Aorta (tissue), 5 donors: Measurements from ENCODE around the gene CGNL1. TPM values are rescaled to one million over a fixed set of nuclear protein-coding genes. Genes with fewer than 3 reads are reported as not detected.
A peak's percentile ranks its signal among the peaks of the same experiment; 100 is the strongest.

Experiments
- ATAC-seq: fragments of 200-7000 bp; cut with Tn5 transposase; one replicate; pipeline ENCODE4 v1.9.1; 2022; ENCODE audit warnings: moderate library complexity; ENCODE audit not compliant: low FRiP score
- DNase-seq, 2 donors: peaks; one replicate each; pipeline ENCODE4 v3.0.0-alpha.2; 2020
- H3K27ac ChIP-seq, 2 donors: one replicate each; pipeline ENCODE4 v1.5.1; 2013; ENCODE audit warnings: low read length in 2 of 2, mild to moderate bottlenecking in 2 of 2, moderate library complexity in 2 of 2, control low read depth in 1 of 2, inconsistent platforms in 1 of 2, low read depth in 1 of 2
- H3K27me3 ChIP-seq, 2 donors: one replicate each; pipeline ENCODE4 v1.6.1; 2013; ENCODE audit warnings: control low read depth in 1 of 2, low read length in 1 of 2, mild to moderate bottlenecking in 1 of 2, moderate library complexity in 1 of 2; ENCODE audit not compliant: insufficient read depth in 2 of 2, control insufficient read depth in 1 of 2
- H3K36me3 ChIP-seq, 2 donors: one replicate each; pipeline ENCODE4 v1.6.1; 2013; ENCODE audit warnings: control low read depth in 1 of 2, low read length in 1 of 2, mild to moderate bottlenecking in 1 of 2; ENCODE audit not compliant: insufficient read depth in 2 of 2, control insufficient read depth in 1 of 2
- H3K4me1 ChIP-seq, 2 donors: one replicate each; pipeline ENCODE4 v1.6.1; 2013; ENCODE audit warnings: low read length in 2 of 2, control low read depth in 1 of 2, mild to moderate bottlenecking in 1 of 2, moderate library complexity in 1 of 2; ENCODE audit not compliant: insufficient read depth in 2 of 2, control insufficient read depth in 1 of 2
- H3K4me3 ChIP-seq, 2 donors: one replicate each; pipeline ENCODE4 v1.5.1; 2013; ENCODE audit warnings: low read length in 2 of 2, control low read depth in 1 of 2, mild to moderate bottlenecking in 1 of 2
- H3K9me3 ChIP-seq: one replicate; pipeline ENCODE4 v1.6.1; 2013; ENCODE audit warnings: mild to moderate bottlenecking, low read length; ENCODE audit not compliant: control insufficient read depth
- WGBS, 2 donors: extraction: QIAGEN DNeasy Blood & Tissue Kit; methylation state at CpG; one replicate each; pipeline ENCODE4 v1.1.7; 2013; 5-methylcytosine and 5-hydroxymethylcytosine counted together
- intact Hi-C, 2 donors: fragments of 100-400 bp; cut with DNase I; formaldehyde crosslinking; loops; one replicate each; pipeline versions ENCODE4 v1.14.2 to v1.15.0; 2022
- polyA plus RNA-seq, 2 donors: library from polyadenylated mRNA; stranded (reverse); fragments of 200-250 nt; gene quantifications; one replicate each; pipeline ENCODE4 v1.2.3, GENCODE V29; 2013
- total RNA-seq, 2 donors: library from RNA; stranded (reverse); fragmentation: NEBNext Ultra II Directional; extraction: Animal tissue kit (Norgen Biotek cat#: 25700); gene quantifications; one replicate each; pipeline ENCODE4 v1.2.1, GENCODE V29; 2021
- donor health status: healthy with polysubstance abuse.
- donor health status: Bipolar disorder and iron deficiency.
- donor health status: DM: no; HTN: no; CAD: no.
- donor health status: DM: no; HTN: no; CAD: no.
- donor health status: DM: yes; HTN: yes; CAD: no.

CGNL1 gene
- total and polyA plus RNA-seq, 4 donors = 4.1 to 46.3 (median 12.4) TPM

- peak overlapping the region; percentile 42 to 53 for H3K4me3 ChIP-seq
- no peak overlapping the region for H3K27ac ChIP-seq
- 32 to 41% methylated on average over 14 to 18 of the region's 18 CpGs for WGBS, 2 donors
- ATAC-seq = no peak
- intact Hi-C loops = no loop called here
- no peak for DNase-seq
- no peaks in the 10 kb centered on the region for H3K27me3 ChIP-seq
- no peaks in the 10 kb centered on the region for H3K36me3 ChIP-seq
- H3K4me1 ChIP-seq = no peaks in the 10 kb centered on the region
- H3K9me3 ChIP-seq = no peaks in the 10 kb centered on the region
These were observed 215.0 kb downstream of the CGNL1 start for GRCh38 chr15:57591237-57591821.

GRCh38 chr15:57591822-57592367, 215.6 kb downstream of the CGNL1 start, which contains the start of gene MYZAP:
Gene MYZAP (plus strand): TSS chr15:57591904. CDS start chr15:57592035, 131 bp downstream.
- Histone ChIP-seq H3K9me3 (no peaks in the 10 kb centered on the region), H3K27ac (no peak within 1 kb of the TSS), H3K36me3 (no peaks in the 10 kb centered on the region), H3K27me3 (no peaks in the 10 kb centered on the region), H3K4me3 (peak within 1 kb of the TSS; percentile 42 to 53), H3K4me1 (no peaks in the 10 kb centered on the region)
- DNase-seq (peak; percentile 59 to 85), ATAC-seq (peak; percentile 73)
- whole genome bisulfite sequencing, 2 donors = 1 to 9% methylated on average over 16 to 58 of the region's 58 CpGs
- intact Hi-C loops = no loop called here

GRCh38 chr15:57592426-57592825, 216.1 kb downstream of the CGNL1 start:
- WGBS, 2 donors = 92% methylated on average over 5 of the region's 5 CpGs
- Histone ChIP-seq H3K27me3 (no peaks in the 10 kb centered on the region), H3K36me3 (no peaks in the 10 kb centered on the region), H3K27ac (no peak overlapping the region), H3K4me3 (no peak overlapping the region), H3K4me1 (no peaks in the 10 kb centered on the region), H3K9me3 (no peaks in the 10 kb centered on the region)
- DNase-seq (no peak), ATAC-seq (no peak)
- intact Hi-C loops = no loop called here

- DNase-seq (no peak), ATAC-seq (no peak)
- 90 to 95% methylated on average over 5 of the region's 5 CpGs for WGBS, 2 donors
- H3K4me1 ChIP-seq = no peaks in the 10 kb centered on the region
- intact Hi-C loops = no loop called here
- no peaks in the 10 kb centered on the region for H3K9me3 ChIP-seq
- no peaks in the 10 kb centered on the region for H3K27me3 ChIP-seq
- H3K4me3 ChIP-seq = no peak overlapping the region
- H3K27ac ChIP-seq = no peak overlapping the region
- no peaks in the 10 kb centered on the region for H3K36me3 ChIP-seq
These were observed 216.6 kb downstream of the CGNL1 start for GRCh38 chr15:57592836-57593420.

- no peaks in the 10 kb centered on the region for H3K36me3 ChIP-seq
- WGBS, 2 donors = 97% methylated on average over 6 of the region's 6 CpGs
- H3K4me3 ChIP-seq = no peak overlapping the region
- H3K9me3 ChIP-seq = no peaks in the 10 kb centered on the region
- DNase-seq (no peak), ATAC-seq (no peak)
- H3K27me3 ChIP-seq = no peaks in the 10 kb centered on the region
- H3K4me1 ChIP-seq = no peaks in the 10 kb centered on the region
- no peak overlapping the region for H3K27ac ChIP-seq
- intact Hi-C loops = no loop called here
These were observed 218.2 kb downstream of the CGNL1 start for GRCh38 chr15:57594479-57594878.

GRCh38 chr15:57595011-57595866, 218.9 kb downstream of the CGNL1 start:
- no peak overlapping the region for H3K27ac ChIP-seq
- H3K9me3 ChIP-seq = no peaks in the 10 kb centered on the region
- intact Hi-C loops = no loop called here
- DNase-seq (no peak), ATAC-seq (no peak)
- H3K4me3 ChIP-seq = no peak overlapping the region
- H3K36me3 ChIP-seq = no peaks in the 10 kb centered on the region
- no peaks in the 10 kb centered on the region for H3K27me3 ChIP-seq
- 71 to 81% methylated on average over 9 of the region's 9 CpGs for WGBS, 2 donors
- H3K4me1 ChIP-seq = no peaks in the 10 kb centered on the region

GRCh38 chr15:57596301-57596855, 220.1 kb downstream of the CGNL1 start:
- no peak for ATAC-seq
- no peak overlapping the region for H3K27ac ChIP-seq
- no peaks in the 10 kb centered on the region for H3K9me3 ChIP-seq
- DNase-seq = no peak
- H3K36me3 ChIP-seq = no peaks in the 10 kb centered on the region
- intact Hi-C loops = no loop called here
- H3K4me1 ChIP-seq = no peaks in the 10 kb centered on the region
- H3K4me3 ChIP-seq = no peak overlapping the region
- no peaks in the 10 kb centered on the region for H3K27me3 ChIP-seq
- 92 to 94% methylated on average over 8 of the region's 8 CpGs for WGBS, 2 donors

GRCh38 chr15:57596978-57597377, 220.7 kb downstream of the CGNL1 start:
- 72 to 77% methylated on average over 4 of the region's 4 CpGs for WGBS, 2 donors
- H3K4me1 ChIP-seq = no peaks in the 10 kb centered on the region
- no peak for DNase-seq
- H3K9me3 ChIP-seq = no peaks in the 10 kb centered on the region
- H3K27me3 ChIP-seq = no peaks in the 10 kb centered on the region
- no peak for ATAC-seq
- H3K4me3 ChIP-seq = no peak overlapping the region
- no peak overlapping the region for H3K27ac ChIP-seq
- no peaks in the 10 kb centered on the region for H3K36me3 ChIP-seq
- intact Hi-C loops = no loop called here
